ENCODE data around the gene ZNF571. TPM values are rescaled to one million over a fixed set of nuclear protein-coding genes. Genes with fewer than 3 reads are reported as not detected.
A peak's percentile ranks its signal among the peaks of the same experiment; 100 is the strongest.

The ZNF571 gene
- polyA plus RNA-seq, 1 experiment: 2.2 TPM

DNA sequence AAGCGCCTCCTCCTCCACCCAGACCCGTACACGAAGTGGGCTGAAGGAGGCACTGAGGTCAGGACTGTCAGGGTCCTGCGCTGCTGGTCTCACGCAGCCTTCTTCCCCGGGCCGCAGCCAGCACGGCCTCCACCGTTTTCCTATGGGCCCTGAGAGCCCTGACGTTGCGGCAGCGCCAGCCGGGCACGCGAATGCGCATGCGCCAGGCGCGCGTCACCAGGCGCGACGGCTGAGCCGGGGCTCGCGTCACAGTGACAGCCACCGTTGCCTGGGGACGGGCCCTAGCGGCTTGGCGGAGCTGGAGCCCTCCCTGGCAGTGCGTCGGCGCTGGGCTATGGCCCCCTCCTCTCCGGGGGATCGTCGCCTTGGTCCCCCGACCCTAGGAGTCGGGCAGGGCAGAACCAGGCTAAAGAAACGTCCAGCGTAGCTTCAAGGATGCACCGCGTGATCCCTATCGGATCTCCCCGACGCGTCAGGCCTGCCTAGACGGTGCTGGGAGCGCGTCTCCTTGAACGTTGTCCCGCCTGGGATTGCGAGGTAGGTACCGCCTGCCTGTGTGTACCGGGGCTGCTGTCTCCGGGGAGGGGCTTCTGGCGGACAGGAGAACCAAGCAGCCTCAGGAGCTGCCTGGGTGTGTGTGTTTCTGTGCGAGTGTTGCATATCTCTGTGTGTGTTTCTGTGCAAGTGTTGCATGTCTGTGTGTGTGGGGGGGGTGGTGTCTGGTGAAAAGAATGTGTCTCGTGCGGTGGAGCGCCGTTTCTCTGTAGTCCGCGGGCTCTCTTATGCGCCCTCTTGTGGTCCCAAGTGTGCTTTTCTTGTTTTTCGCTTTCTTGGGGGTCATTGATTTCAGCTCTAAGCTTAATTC, 43.2 kb downstream of the ZNF571 start:
- Histone ChIP-seq H3K27me3 (ENCODE audit: control insufficient read depth, insufficient read depth, low read length) (no peaks in the 10 kb centered on the region), H3K9me3 (ENCODE audit: control insufficient read depth, insufficient read depth, low read length) (peaks cover 66% of the 10 kb centered on the region), H3K27ac (ENCODE audit: low read depth, low read length) (peak overlapping the region; percentile 52), H3K4me3 (ENCODE audit: low read depth, low read length) (peak overlapping the region; percentile 76)
- CTCF ChIA-PET: interaction anchor here (0.8 to 0.9 kb wide), 2 partner anchors 34 to 169 kb away, joined by 3 to 4 read pairs; no protein-coding TSS in a partner anchor
- DNase-seq (ENCODE audit: low read depth, low spot score): peak; percentile 7
- TF ChIP-seq CTCF (IDR thresholded peaks at IDR 0.05; ENCODE audit: low read depth, low read length): peak; percentile 49
- POLR2A ChIA-PET: no interaction called here

DNA sequence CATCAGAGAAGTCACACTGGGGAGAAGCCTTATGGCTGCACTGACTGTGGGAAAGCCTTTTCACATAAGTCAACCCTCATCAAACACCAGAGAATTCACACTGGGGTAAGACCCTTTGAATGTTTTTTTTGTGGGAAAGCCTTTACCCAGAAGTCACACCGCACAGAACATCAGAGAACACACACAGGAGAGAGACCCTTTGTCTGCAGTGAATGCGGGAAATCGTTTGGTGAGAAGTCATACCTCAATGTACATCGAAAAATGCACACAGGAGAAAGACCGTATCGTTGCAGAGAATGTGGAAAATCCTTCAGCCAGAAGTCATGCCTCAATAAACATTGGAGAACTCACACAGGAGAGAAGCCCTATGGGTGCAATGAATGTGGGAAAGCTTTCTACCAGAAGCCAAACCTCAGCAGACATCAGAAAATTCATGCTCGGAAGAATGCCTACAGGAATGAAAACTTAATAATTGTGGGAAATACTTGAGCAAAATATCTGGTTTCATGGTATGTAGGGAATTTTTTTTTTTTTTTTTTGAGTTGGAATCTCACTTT, 57.1 kb downstream of the ZNF571 start:
- CTCF ChIA-PET: no interaction called here
- peaks cover 53% of the 10 kb centered on the region for H3K9me3 ChIP-seq (ENCODE audit: control insufficient read depth, insufficient read depth, low read length)
- no peak for DNase-seq (ENCODE audit: low read depth, low spot score)
- no peaks in the 10 kb centered on the region for H3K27me3 ChIP-seq (ENCODE audit: control insufficient read depth, insufficient read depth, low read length)
- no peak for TF ChIP-seq CTCF (IDR thresholded peaks at IDR 0.05; ENCODE audit: low read depth, low read length)
- no peak overlapping the region for H3K4me3 ChIP-seq (ENCODE audit: low read depth, low read length)
- no peak overlapping the region for H3K27ac ChIP-seq (ENCODE audit: low read depth, low read length)
- POLR2A ChIA-PET: no interaction called here

GRCh38 chr19:37519890-37520289, 74.7 kb downstream of the ZNF571 start:
- H3K4me3 ChIP-seq (ENCODE audit: low read depth, low read length): no peak overlapping the region
- CTCF ChIA-PET: no interaction called here
- peaks cover 52% of the 10 kb centered on the region for H3K9me3 ChIP-seq (ENCODE audit: control insufficient read depth, insufficient read depth, low read length)
- no peak for DNase-seq (ENCODE audit: low read depth, low spot score)
- no peak for TF ChIP-seq CTCF (IDR thresholded peaks at IDR 0.05; ENCODE audit: low read depth, low read length)
- POLR2A ChIA-PET: no interaction called here
- no peak overlapping the region for H3K27ac ChIP-seq (ENCODE audit: low read depth, low read length)
- no peaks in the 10 kb centered on the region for H3K27me3 ChIP-seq (ENCODE audit: control insufficient read depth, insufficient read depth, low read length)

Other genes starting within 250 kb of the ZNF571 start
- 3.5 and 4.0 TPM in 2 replicates for gene ZNF527, start 223.7 kb downstream of the ZNF571 start, polyA plus RNA-seq (2011; rRNA removed)
- gene ZNF569, start 127.3 kb downstream of the ZNF571 start, polyA plus RNA-seq (2011; rRNA removed): 3.2 and 4.0 TPM in 2 replicates
- gene ZNF570, start 125.4 kb downstream of the ZNF571 start, polyA plus RNA-seq (2011; rRNA removed): 4.8 and 5.4 TPM in 2 replicates
- 0.87 and 1.5 TPM in 2 replicates for gene ZNF793, start 87.9 kb downstream of the ZNF571 start, polyA plus RNA-seq (2011; rRNA removed)
- gene ZNF540, start 84 bp upstream of the ZNF571 start, polyA plus RNA-seq (2011; rRNA removed): 0.41 and 0.48 TPM in 2 replicates
- 4.9 and 5.7 TPM in 2 replicates for gene ZFP30, start 60.7 kb upstream of the ZNF571 start, polyA plus RNA-seq (2011; rRNA removed)
- 2.8 and 3.0 TPM in 2 replicates for gene ZNF607, start 125.0 kb upstream of the ZNF571 start, polyA plus RNA-seq (2011; rRNA removed)
- gene ZNF573, start 184.8 kb upstream of the ZNF571 start, polyA plus RNA-seq (2011; rRNA removed): 2.3 and 3.0 TPM in 2 replicates

Data from AG04450 (cell line).